ENCODE results near the gene TCF7L2.
A peak's percentile ranks its signal among the peaks of the same experiment; 100 is the strongest.

Gene TCF7L2

GRCh38 chr10:112926906-112927688 lies 22.9 kb upstream of the TCF7L2 start:
- no peak overlapping the region for H3K9ac ChIP-seq (ENCODE audit: low read depth, low read length)
- H3K36me3 ChIP-seq (ENCODE audit: insufficient read depth, low read length) = no peaks in the 10 kb centered on the region
- no peaks in the 10 kb centered on the region for H3K9me3 ChIP-seq (ENCODE audit: control insufficient read depth, insufficient read depth, low read length)
- peaks cover 8% of the 10 kb centered on the region; the same call in 1 of the 2 replicates for H3K4me1 ChIP-seq (ENCODE audit: insufficient read depth, low read length)

DNA sequence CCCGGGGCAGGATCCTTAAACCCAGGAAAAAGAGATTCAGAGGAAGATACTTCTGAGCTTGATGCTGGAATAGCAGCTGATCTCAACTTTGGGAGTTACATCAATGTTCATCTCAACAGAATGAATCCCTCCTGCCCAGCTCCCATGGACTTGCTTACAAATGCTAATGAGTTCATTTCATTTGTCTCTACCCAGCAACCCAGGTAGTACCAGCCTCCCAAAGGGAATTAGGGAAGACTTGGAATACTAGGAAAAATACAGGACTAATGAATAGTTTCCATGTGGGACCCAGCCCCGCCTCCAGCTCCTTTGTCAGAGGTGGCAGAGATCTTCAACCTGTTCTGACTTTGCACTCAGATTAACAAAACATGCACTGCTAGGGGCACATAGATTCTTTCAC lies 22.1 kb upstream of the TCF7L2 start:
- Histone ChIP-seq H3K36me3 (ENCODE audit: insufficient read depth, low read length) (no peaks in the 10 kb centered on the region), H3K9me3 (ENCODE audit: control insufficient read depth, insufficient read depth, low read length) (no peaks in the 10 kb centered on the region), H3K9ac (ENCODE audit: low read depth, low read length) (no peak overlapping the region), H3K4me1 (ENCODE audit: insufficient read depth, low read length) (peaks cover 8% of the 10 kb centered on the region; the same call in 1 of the 2 replicates)

- Histone ChIP-seq H3K4me1 (ENCODE audit: insufficient read depth, low read length) (peaks cover 8% of the 10 kb centered on the region; the same call in 1 of the 2 replicates), H3K9me3 (ENCODE audit: control insufficient read depth, insufficient read depth, low read length) (no peaks in the 10 kb centered on the region), H3K36me3 (ENCODE audit: insufficient read depth, low read length) (no peaks in the 10 kb centered on the region), H3K9ac (ENCODE audit: low read depth, low read length) (no peak overlapping the region)
Measured at GRCh38 chr10:112932658-112933057, 17.4 kb upstream of the TCF7L2 start.

DNA sequence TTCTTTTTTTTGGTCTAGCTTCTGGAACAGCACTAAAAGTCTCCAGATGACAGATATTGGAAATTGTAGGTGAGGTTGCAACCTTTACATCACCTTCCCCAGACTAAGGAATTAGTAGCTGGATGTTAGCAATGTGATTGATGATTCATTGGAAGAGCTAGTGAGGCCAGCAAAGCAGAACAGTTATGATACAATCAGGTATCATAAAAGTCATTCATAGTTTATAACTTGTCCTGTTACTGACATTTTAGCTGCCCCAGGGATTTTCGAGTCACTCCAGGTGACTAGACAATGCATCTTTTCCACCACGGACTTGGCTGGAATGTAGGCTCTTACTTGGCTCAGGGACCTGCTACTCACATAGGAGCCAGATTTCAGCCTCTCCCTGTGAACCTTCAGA lies 15.9 kb upstream of the TCF7L2 start:
- H3K9ac ChIP-seq (ENCODE audit: low read depth, low read length) = no peak overlapping the region
- no peaks in the 10 kb centered on the region for H3K9me3 ChIP-seq (ENCODE audit: control insufficient read depth, insufficient read depth, low read length)
- no peaks in the 10 kb centered on the region for H3K36me3 ChIP-seq (ENCODE audit: insufficient read depth, low read length)
- peaks cover 7% of the 10 kb centered on the region; the same call in 1 of the 2 replicates for H3K4me1 ChIP-seq (ENCODE audit: insufficient read depth, low read length)

GRCh38 chr10:112938808-112939482 lies 11.1 kb upstream of the TCF7L2 start:
- H3K9ac ChIP-seq (ENCODE audit: low read depth, low read length) = no peak overlapping the region
- H3K9me3 ChIP-seq (ENCODE audit: control insufficient read depth, insufficient read depth, low read length) = no peaks in the 10 kb centered on the region
- peaks cover 7% of the 10 kb centered on the region; the same call in 1 of the 2 replicates for H3K4me1 ChIP-seq (ENCODE audit: insufficient read depth, low read length)
- H3K36me3 ChIP-seq (ENCODE audit: insufficient read depth, low read length) = no peaks in the 10 kb centered on the region

DNA sequence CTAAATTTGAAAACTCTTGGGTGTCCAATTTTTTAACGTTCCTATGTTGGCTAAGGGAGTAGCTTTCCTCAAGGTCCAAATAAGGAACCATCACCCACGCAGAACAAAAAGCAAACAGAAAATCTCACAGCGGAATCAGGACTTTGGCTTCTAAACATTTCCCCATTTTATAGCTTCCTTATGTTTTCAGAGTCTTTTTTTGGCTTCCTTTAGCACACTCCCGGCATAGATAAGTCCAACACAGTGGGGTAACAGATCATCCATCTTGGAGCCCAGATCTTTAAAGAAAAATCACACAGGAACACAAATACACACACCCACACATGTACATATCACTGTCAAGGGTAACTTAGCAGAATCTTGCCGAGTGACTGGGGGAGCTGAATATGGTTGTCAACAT lies 4.2 kb upstream of the TCF7L2 start:
- no peaks in the 10 kb centered on the region for H3K36me3 ChIP-seq (ENCODE audit: insufficient read depth, low read length)
- H3K4me1 ChIP-seq (ENCODE audit: insufficient read depth, low read length) = peaks cover 25% of the 10 kb centered on the region
- H3K9me3 ChIP-seq (ENCODE audit: control insufficient read depth, insufficient read depth, low read length) = no peaks in the 10 kb centered on the region
- no peak overlapping the region for H3K9ac ChIP-seq (ENCODE audit: low read depth, low read length)

DNA sequence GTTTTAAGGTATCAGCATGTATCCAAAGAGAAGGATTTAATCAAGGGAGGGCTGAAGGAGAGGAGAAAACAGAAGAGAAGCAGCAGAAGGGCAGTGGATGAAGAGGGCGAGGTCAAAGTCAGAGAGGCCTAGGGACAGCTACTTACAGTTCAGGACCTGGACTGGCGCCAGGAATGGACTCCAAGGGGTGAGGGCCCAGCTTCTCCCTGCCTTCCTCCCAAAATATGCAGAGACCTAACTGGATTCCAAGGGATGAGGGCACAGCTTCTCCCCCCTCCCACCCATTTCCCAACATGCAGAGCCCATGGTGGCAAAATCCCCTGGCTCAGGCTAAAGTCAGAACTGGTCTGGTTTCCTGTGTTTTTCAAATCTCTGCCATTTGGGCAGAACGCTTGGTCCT lies 3.4 kb upstream of the TCF7L2 start:
- H3K9ac ChIP-seq (ENCODE audit: low read depth, low read length) = no peak overlapping the region
- H3K4me1 ChIP-seq (ENCODE audit: insufficient read depth, low read length) = peaks cover 25% of the 10 kb centered on the region
- no peaks in the 10 kb centered on the region for H3K9me3 ChIP-seq (ENCODE audit: control insufficient read depth, insufficient read depth, low read length)
- H3K36me3 ChIP-seq (ENCODE audit: insufficient read depth, low read length) = no peaks in the 10 kb centered on the region

DNA sequence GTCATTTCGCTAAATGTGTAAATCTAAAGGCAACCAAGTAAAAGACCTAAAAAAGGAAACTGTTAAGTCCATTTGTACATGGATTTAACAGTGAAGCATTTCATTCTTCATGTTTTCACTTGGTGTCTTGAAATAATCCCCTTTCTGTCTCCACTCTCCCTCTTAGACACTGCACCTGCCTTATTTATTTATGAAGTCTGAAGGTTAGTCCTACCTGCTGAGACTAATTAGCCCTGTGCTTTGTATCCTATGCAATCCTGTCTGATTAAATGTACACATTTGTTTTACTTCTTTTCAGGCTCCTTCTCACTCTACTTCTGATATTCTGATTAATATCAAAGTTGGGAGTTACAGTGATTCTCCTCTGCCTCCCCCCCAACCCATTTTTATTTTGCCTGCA lies 1.9 kb upstream of the TCF7L2 start:
- Histone ChIP-seq H3K9me3 (ENCODE audit: control insufficient read depth, insufficient read depth, low read length) (no peaks in the 10 kb centered on the region), H3K36me3 (ENCODE audit: insufficient read depth, low read length) (no peaks in the 10 kb centered on the region), H3K9ac (ENCODE audit: low read depth, low read length) (no peak overlapping the region), H3K4me1 (ENCODE audit: insufficient read depth, low read length) (peaks cover 25% of the 10 kb centered on the region)

GRCh38 chr10:112949143-112949823 lies 764 bp upstream of the TCF7L2 start:
- Histone ChIP-seq H3K36me3 (ENCODE audit: insufficient read depth, low read length) (no peaks in the 10 kb centered on the region), H3K9me3 (ENCODE audit: control insufficient read depth, insufficient read depth, low read length) (no peaks in the 10 kb centered on the region), H3K9ac (ENCODE audit: low read depth, low read length) (peak overlapping the region; percentile 32; the same call in 1 of the 2 replicates), H3K4me1 (ENCODE audit: insufficient read depth, low read length) (peaks cover 25% of the 10 kb centered on the region)

GRCh38 chr10:112950714-112951358 lies 789 bp downstream of the TCF7L2 start:
- Histone ChIP-seq H3K9me3 (ENCODE audit: control insufficient read depth, insufficient read depth, low read length) (no peaks in the 10 kb centered on the region), H3K36me3 (ENCODE audit: insufficient read depth, low read length) (no peaks in the 10 kb centered on the region), H3K4me1 (ENCODE audit: insufficient read depth, low read length) (peaks cover 25% of the 10 kb centered on the region), H3K9ac (ENCODE audit: low read depth, low read length) (peak overlapping the region; percentile 86)

DNA sequence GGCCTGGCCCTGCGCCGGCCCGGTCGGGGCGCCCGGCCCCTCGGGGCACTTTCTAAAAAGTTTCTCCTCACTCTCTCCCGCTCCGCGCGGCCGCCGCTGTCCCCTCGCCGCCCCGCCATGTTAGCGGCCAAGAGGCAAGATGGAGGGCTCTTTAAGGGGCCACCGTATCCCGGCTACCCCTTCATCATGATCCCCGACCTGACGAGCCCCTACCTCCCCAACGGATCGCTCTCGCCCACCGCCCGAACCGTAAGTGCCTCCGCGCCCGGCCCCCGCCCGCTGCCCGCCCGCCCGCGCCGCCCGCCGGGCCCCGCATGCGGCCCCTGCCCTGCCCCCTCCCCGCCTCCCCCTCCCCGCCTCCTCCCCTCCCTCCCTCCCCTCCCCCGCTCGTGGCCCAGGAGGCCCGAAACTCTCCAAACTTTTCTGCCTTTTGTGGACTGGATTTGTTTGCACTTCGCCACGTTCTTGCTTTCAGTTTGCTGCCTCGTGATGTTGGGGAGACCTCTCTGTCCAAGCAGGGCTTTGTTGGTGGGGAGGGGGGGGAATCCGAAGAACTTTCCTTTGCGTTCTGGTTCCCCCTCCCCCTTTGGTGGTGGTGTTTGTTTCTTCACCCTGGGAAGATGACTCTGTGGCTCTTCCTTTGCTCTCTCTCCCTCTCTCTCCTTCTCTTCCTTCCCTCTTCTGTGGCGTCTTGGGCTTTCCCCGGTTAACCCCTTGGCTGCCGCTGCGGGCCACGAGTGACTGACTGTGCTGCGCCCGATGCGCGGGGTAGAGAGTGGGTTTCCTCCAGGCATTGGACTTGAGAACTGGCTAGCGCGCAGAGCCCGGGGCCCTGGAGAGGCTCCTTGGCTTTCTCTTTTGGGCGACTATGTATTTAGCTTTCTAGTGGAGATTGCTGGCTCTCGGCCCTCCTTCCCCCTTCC lies 1.6 kb downstream of the TCF7L2 start:
- Histone ChIP-seq H3K4me1 (ENCODE audit: insufficient read depth, low read length) (peaks cover 23% of the 10 kb centered on the region), H3K9me3 (ENCODE audit: control insufficient read depth, insufficient read depth, low read length) (no peaks in the 10 kb centered on the region), H3K9ac (ENCODE audit: low read depth, low read length) (peak overlapping the region; percentile 98), H3K36me3 (ENCODE audit: insufficient read depth, low read length) (no peaks in the 10 kb centered on the region)

DNA sequence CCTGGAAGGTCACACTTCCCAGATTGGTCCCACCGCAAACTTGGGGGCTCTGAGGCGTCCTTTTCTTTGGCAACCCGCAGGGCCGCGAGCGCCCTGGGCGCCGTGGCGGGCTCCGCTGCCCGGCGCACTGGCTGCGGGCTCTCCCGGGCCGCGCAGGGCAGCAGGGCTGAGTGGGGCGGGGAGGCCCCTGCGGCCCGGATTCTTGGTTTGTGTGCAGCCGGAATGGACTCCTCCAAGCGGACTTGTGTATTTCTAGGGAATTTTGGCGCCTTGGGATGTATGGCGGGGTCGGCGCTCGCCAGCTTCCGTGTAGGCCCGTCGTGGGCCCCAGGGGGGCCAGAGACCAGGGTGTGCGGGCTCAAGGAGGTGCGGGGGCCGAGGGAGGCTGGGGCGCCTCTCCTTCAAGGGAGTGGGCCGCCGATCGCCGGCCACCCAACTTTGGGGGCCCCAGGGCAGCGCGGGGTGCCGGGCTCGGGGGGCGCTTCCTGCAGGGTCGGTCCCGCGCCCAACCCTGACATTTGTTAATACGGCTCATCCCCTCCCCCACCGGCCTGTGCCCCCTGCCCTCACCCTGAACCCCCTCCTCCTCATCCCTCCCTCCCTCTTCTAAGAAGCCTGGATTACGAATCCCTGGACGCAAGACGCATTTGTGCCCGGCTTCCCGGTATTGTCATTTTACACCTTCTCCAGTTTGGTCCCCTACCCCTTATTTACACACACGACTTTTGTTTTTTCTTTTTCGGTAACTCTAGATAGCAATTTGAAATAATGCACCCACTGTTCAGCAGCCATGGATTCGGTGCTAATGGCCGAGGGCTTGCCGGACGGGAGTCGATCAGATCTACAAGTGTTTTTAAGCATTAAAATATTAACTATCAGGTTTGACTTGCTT lies 2.5 kb downstream of the TCF7L2 start:
- peak overlapping the region; percentile 98 for H3K9ac ChIP-seq (ENCODE audit: low read depth, low read length)
- peaks cover 25% of the 10 kb centered on the region for H3K4me1 ChIP-seq (ENCODE audit: insufficient read depth, low read length)
- no peaks in the 10 kb centered on the region for H3K36me3 ChIP-seq (ENCODE audit: insufficient read depth, low read length)
- no peaks in the 10 kb centered on the region for H3K9me3 ChIP-seq (ENCODE audit: control insufficient read depth, insufficient read depth, low read length)

Measured in ES-I3 (cell line).